ENCODE data around the gene BMPER. TPM values are rescaled to one million over a fixed set of nuclear protein-coding genes. Genes with fewer than 3 reads are reported as not detected.

BMPER gene
- total RNA-seq, 1 experiment from 2014 or later = 0.05 TPM

DNA sequence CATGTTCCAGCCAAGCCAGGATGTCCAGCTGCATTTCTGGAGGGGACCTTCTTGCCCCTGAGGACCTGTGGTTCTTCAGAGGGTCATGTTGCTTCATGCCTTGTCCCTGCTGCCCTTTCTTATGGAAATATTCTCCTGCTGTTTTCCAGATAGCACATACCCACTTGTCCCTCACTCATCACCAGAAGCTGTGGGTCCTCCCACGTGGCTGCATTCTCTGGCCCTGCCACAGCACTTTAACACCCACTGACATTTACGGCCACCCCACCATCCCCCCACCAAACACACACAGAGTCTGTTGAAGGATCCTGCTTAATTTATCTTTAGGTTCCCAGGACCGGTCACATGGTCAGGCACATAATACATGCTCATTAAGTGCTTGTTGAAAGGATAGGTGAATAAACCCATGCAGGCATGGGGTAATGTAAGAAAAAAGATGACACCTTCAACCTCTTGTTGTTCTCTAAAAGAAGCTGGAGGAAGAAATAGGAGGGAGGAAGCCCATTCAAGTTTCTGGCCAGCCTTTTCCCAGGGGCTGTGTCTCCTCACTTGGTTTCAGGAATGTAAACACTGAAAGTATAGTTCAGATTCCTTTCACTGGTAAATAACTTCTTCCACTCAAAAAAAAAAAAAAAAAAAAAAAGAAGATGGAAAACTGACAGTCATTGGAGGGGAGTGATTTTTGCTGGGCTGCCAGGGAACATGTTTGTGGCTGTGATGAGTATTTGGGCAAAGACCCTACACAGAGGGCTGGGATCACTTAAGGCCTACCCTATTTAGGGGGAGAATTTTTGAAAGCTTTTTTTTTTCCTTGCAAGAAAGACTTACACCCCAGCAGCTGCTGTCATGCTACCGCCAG lies 19.8 kb upstream of the BMPER start:
- in situ Hi-C loops (cut with HindIII; ENCODE audit: low pct_unique_long_range_greater_than_20kb, low sequenced_read_pairs) = no loop called here
- DNase-seq (ENCODE audit: low read depth, low spot score) = no peak

GRCh38 chr7:33886149-33886623 lies 19.2 kb upstream of the BMPER start:
- DNase-seq (ENCODE audit: low read depth, low spot score) = no peak
- in situ Hi-C loops (cut with HindIII; ENCODE audit: low pct_unique_long_range_greater_than_20kb, low sequenced_read_pairs) = no loop called here

GRCh38 chr7:33887266-33887975 lies 17.9 kb upstream of the BMPER start:
- in situ Hi-C loops (cut with HindIII; ENCODE audit: low pct_unique_long_range_greater_than_20kb, low sequenced_read_pairs) = no loop called here
- no peak for DNase-seq (ENCODE audit: low read depth, low spot score)

DNA sequence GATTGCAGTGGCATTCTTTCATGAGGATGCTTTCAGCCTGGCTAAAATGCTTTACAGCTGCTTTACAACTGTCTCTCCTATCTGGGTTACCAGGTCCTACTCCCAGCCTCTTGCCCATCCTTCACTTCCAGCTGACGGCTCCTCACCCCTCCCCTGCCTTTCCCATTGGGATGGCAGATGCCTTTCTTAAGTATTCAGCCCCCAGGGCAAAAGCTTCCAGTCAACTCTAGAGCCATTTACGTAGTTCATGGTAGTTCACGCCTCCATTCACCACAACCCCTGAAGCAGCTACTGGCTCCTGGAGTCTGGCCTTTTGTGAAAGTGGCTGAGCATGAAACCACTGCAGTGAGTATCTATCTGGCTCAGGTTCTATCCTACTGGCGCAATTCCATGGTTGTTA lies 17.2 kb upstream of the BMPER start:
- in situ Hi-C loops (cut with HindIII; ENCODE audit: low pct_unique_long_range_greater_than_20kb, low sequenced_read_pairs) = no loop called here
- DNase-seq (ENCODE audit: low read depth, low spot score) = peak; percentile 68

DNA sequence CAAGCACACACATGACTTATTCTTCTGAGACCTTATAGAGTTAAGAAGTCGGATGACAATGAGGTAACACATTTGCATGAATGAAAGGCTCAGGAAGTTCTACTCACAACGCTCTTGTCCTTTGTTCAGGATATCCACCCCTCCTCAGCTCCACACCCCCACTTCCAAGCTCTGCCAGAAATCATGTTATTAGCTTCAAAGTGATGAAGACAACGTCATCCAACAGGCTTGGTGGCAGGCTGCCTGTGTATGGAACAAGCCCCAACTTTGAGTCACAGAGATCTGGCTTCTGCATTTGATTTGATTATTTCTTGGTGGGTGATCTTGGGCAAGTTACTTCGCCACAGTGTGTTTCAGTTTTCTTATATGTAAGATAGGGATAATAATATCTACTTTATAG lies 12.4 kb upstream of the BMPER start:
- in situ Hi-C loops (cut with HindIII; ENCODE audit: low pct_unique_long_range_greater_than_20kb, low sequenced_read_pairs) = no loop called here
- no peak for DNase-seq (ENCODE audit: low read depth, low spot score)

GRCh38 chr7:33893377-33893776 lies 12.0 kb upstream of the BMPER start:
- in situ Hi-C loops (cut with HindIII; ENCODE audit: low pct_unique_long_range_greater_than_20kb, low sequenced_read_pairs) = no loop called here
- DNase-seq (ENCODE audit: low read depth, low spot score) = no peak

DNA sequence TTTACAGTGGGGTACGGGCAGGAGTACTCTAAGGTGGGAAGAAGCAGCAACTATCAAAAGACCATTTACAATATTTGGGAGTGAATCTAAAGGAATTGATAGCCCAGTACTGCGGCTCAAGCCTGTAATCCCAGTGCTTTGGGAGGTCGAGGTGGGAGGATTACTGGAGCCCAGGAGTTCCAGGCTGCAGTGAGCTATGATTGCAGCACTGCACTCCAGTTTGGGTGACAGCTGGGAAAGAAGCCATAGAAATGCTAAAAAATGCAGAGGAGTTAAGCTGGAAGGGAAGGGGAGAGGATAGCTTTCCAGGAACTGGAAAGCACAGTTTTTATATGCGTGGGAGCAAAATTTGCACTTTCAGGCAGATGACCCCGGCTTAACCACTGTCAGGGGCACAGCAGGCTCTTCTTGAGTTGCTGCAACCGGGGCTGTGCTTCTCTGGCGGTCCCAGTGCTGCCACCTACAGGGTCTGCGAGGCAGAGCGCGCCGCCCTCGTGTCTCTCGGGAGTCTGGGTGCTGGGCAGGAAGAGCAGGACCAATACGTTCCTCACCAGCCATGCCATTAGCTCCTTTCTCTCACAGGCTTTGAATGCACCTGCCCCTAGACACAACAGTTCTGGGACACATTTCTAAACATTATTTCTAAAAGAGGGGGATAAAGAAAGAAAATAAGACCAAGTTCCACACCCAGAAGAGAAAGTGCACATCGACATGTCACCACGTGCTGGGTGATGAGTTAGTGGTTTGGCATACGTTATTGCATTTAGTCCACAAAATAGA lies 10.1 kb upstream of the BMPER start:
- peak; percentile 84 for DNase-seq (ENCODE audit: low read depth, low spot score)
- in situ Hi-C loops (cut with HindIII; ENCODE audit: low pct_unique_long_range_greater_than_20kb, low sequenced_read_pairs) = no loop called here

- DNase-seq (ENCODE audit: low read depth, low spot score) = no peak
- in situ Hi-C loops (cut with HindIII; ENCODE audit: low pct_unique_long_range_greater_than_20kb, low sequenced_read_pairs) = no loop called here
Measured at GRCh38 chr7:33900501-33900900, 4.8 kb upstream of the BMPER start.

DNA sequence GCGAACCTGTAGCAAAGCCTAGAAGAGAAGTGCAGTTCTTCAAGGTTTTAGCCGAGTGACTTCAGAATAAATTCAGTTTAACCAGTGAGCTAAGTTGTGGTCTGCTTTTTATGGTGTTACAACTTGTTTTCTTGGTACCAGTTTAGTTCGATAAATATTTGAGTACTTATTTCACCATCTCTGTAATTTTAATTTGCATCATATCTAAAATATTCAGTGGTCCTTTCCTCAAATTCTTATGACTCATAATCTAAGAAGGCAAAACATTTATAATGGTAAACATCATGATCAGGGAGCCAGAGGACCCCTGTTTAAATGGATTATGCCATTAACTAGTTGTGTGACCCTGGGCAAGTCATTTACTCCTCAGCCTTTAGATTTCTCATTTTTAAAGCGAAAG lies 4.1 kb upstream of the BMPER start:
- in situ Hi-C loops (cut with HindIII; ENCODE audit: low pct_unique_long_range_greater_than_20kb, low sequenced_read_pairs) = no loop called here
- no peak for DNase-seq (ENCODE audit: low read depth, low spot score)

GRCh38 chr7:33901847-33902246 lies 3.5 kb upstream of the BMPER start:
- DNase-seq (ENCODE audit: low read depth, low spot score) = no peak
- in situ Hi-C loops (cut with HindIII; ENCODE audit: low pct_unique_long_range_greater_than_20kb, low sequenced_read_pairs) = no loop called here

DNA sequence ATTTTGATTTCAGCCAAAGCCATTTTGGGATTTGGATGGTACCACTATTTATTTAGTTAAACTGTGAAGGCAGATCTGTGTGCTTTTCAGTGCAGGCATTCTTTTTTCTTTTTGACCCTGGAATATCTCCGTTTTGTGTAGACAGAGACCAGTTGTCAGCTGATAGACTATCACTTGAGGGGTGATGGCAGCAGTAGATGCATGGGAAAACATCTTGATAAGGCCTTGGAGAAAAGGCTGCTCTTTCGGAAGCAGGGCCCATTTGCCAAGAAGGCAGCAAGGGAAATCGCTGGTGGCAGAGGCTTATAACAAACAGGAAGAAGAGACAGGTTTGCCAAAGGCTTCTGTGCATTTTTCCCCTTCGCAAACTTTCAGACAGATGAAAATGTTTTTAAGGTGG lies 2.6 kb upstream of the BMPER start:
- in situ Hi-C loops (cut with HindIII; ENCODE audit: low pct_unique_long_range_greater_than_20kb, low sequenced_read_pairs) = no loop called here

GRCh38 chr7:33903791-33904680 lies 1.3 kb upstream of the BMPER start:
- in situ Hi-C loops (cut with HindIII; ENCODE audit: low pct_unique_long_range_greater_than_20kb, low sequenced_read_pairs) = no loop called here

More for the DNA sequence above, 2.6 kb upstream of the BMPER start:
- no peak for DNase-seq (ENCODE audit: low read depth, low spot score)

DNA sequence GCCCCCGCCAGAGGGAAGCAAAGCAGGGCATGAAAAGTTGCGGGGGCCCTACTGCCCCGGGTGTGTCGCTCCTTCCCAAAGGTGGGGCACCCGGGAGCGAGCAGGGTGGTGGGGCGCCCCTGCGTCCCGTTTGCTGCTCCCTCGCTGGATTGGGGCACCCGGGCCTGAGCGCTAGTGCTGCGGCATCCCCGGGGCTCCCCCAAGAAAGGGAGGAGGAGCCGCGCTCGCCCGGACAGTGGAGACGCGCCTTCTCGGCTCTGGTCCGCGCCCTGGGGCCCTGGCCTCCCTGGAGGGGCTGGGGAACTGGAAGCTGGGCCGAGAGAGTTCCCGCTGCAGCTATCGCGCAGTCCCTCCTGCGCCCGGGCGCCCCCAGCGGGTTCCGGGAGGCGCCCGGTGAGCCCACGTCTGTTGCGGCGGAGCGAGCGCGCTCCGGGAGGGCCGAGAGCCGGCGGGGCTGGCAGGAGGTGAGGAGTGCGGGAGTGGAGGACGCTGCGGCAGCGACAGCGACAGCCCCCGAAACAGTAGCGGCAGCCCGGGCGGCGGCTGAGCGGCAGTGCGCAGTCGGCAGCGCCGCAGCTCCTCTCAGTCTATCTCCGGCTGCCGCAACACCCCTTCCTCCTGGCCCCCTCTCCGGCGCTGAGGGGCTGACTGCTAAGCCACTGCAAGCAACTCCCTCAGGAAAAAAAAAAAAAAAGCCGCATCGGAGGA lies 504 bp upstream of the BMPER start:
- in situ Hi-C loops (cut with HindIII; ENCODE audit: low pct_unique_long_range_greater_than_20kb, low sequenced_read_pairs) = no loop called here
- DNase-seq (ENCODE audit: low read depth, low spot score) = no peak

More at GRCh38 chr7:33903791-33904680, 1.3 kb upstream of the BMPER start:
- no peak for DNase-seq (ENCODE audit: low read depth, low spot score)

GRCh38 chr7:33906697-33907096 lies 1.4 kb downstream of the BMPER start:
- in situ Hi-C loops (cut with HindIII; ENCODE audit: low pct_unique_long_range_greater_than_20kb, low sequenced_read_pairs) = no loop called here
- DNase-seq (ENCODE audit: low read depth, low spot score) = no peak

GRCh38 chr7:33907625-33908024 lies 2.3 kb downstream of the BMPER start:
- in situ Hi-C loops (cut with HindIII; ENCODE audit: low pct_unique_long_range_greater_than_20kb, low sequenced_read_pairs) = no loop called here
- DNase-seq (ENCODE audit: low read depth, low spot score) = no peak

- in situ Hi-C loops (cut with HindIII; ENCODE audit: low pct_unique_long_range_greater_than_20kb, low sequenced_read_pairs) = no loop called here
- peak; percentile 51 for DNase-seq (ENCODE audit: low read depth, low spot score)
Measured at GRCh38 chr7:33909318-33909717, 4.0 kb downstream of the BMPER start.

- no peak for DNase-seq (ENCODE audit: low read depth, low spot score)
- in situ Hi-C loops (cut with HindIII; ENCODE audit: low pct_unique_long_range_greater_than_20kb, low sequenced_read_pairs) = no loop called here
Measured at GRCh38 chr7:33909755-33910154, 4.4 kb downstream of the BMPER start.
